ENCODE results near the gene RBM24.
"Not testable (repeated sequence)": the region's sequence is repeated elsewhere in the genome, so short reads cannot be mapped to it uniquely, and the experiment has no call there.

The RBM24 gene

GRCh38 chr6:17292600-17293133 is 11.5 kb downstream of the RBM24 start:
- no peak for DNase-seq

GRCh38 chr6:17293395-17293794 is 12.2 kb downstream of the RBM24 start:
- no peak for DNase-seq

GRCh38 chr6:17297271-17298080 is 16.3 kb downstream of the RBM24 start:
- no peak for DNase-seq

- no peak for DNase-seq
Measured at GRCh38 chr6:17298257-17298656, 17.1 kb downstream of the RBM24 start.

- no peak for DNase-seq
Measured at GRCh38 chr6:17299222-17299621, 18.1 kb downstream of the RBM24 start.

GRCh38 chr6:17299750-17300149 is 18.6 kb downstream of the RBM24 start:
- DNase-seq, result no peak

GRCh38 chr6:17300637-17301036 is 19.5 kb downstream of the RBM24 start:
- DNase-seq, result no peak

GRCh38 chr6:17303444-17303843 is 22.3 kb downstream of the RBM24 start:
- DNase-seq, result no peak

GRCh38 chr6:17305219-17306001 is 24.2 kb downstream of the RBM24 start:
- no peak for DNase-seq

GRCh38 chr6:17311595-17312311 is 30.6 kb downstream of the RBM24 start:
- peak; percentile 1 to 28 (median 3) for DNase-seq

- not testable (repeated sequence) for DNase-seq
Measured at GRCh38 chr6:17313238-17313637, 32.1 kb downstream of the RBM24 start.

GRCh38 chr6:17313971-17314370 is 32.8 kb downstream of the RBM24 start:
- DNase-seq, result no peak

- no peak for DNase-seq
Measured at GRCh38 chr6:17315262-17315661, 34.1 kb downstream of the RBM24 start.

- DNase-seq, result no peak
Measured at GRCh38 chr6:17318435-17319165, 37.4 kb downstream of the RBM24 start.

- not testable (repeated sequence) for DNase-seq
Measured at GRCh38 chr6:17320266-17320665, 39.1 kb downstream of the RBM24 start.

- DNase-seq, result no peak
Measured at GRCh38 chr6:17331238-17331637, 50.1 kb downstream of the RBM24 start.

GRCh38 chr6:17334265-17334664 is 53.1 kb downstream of the RBM24 start:
- DNase-seq, result no peak

GRCh38 chr6:17336425-17336824 is 55.3 kb downstream of the RBM24 start:
- DNase-seq, result no peak

GRCh38 chr6:17339308-17339670 is 58.1 kb downstream of the RBM24 start:
- no peak for DNase-seq

GRCh38 chr6:17341117-17341805 is 60.1 kb downstream of the RBM24 start:
- no peak for DNase-seq

- DNase-seq, result no peak
Measured at GRCh38 chr6:17341891-17342290, 60.7 kb downstream of the RBM24 start.

GRCh38 chr6:17343215-17343614 is 62.1 kb downstream of the RBM24 start:
- DNase-seq, result no peak
